GM19452 (cell line): ENCODE measurements around the gene EBNA1BP2.
"Not testable (repeated sequence)": the region's sequence is repeated elsewhere in the genome, so short reads cannot be mapped to it uniquely, and the experiment has no call there.

ENCODE experiments used
- ATAC-seq: cut with Tn5 transposase; IDR thresholded peaks from one replicate; pipeline ENCODE4 v1.9.1; 2021; ENCODE audit not compliant: unreplicated experiment

EBNA1BP2 gene

GRCh38 chr1:43121256-43121900, 50.7 kb downstream of the EBNA1BP2 start:
- ATAC-seq = no peak

- not testable (repeated sequence) for ATAC-seq
Observed at GRCh38 chr1:43119928-43120586, 52.0 kb downstream of the EBNA1BP2 start.
